Adrenal gland (tissue), 12 donors: ENCODE measurements around the gene ZNF438. TPM values are rescaled to one million over a fixed set of nuclear protein-coding genes. Genes with fewer than 3 reads are reported as not detected.
A peak's percentile ranks its signal among the peaks of the same experiment; 100 is the strongest.

Experiments
- DNase-seq, 7 donors: peaks; one replicate each; pipeline ENCODE4 v3.0.0-alpha.2; 2019 to 2020
- H3K27ac ChIP-seq, 5 donors: fragments of 200-600 bp; sonication (generic) in 4 of 5; 1 replicate in 3 of 5; 2 replicates in 2 of 5; pipeline versions ENCODE4 v1.5.1 to v1.8.0; 2016 to 2020; ENCODE audit warnings: mild to moderate bottlenecking in 1 of 5
- H3K27me3 ChIP-seq: fragments of 200-600 bp; 2 replicates; pipeline ENCODE4 v1.8.0; 2021
- H3K36me3 ChIP-seq, 2 donors: fragments of 200-600 bp; replicated peaks in 1 of 2; 1 replicate in 1 of 2; 2 replicates in 1 of 2; pipeline versions ENCODE4 v1.5.1 to v1.8.0; 2018 to 2022
- H3K4me1 ChIP-seq, 2 donors: fragments of 200-600 bp; replicated peaks in 1 of 2; 1 replicate in 1 of 2; 2 replicates in 1 of 2; pipeline versions ENCODE4 v1.5.1 to v1.8.0; 2018 to 2021
- H3K4me3 ChIP-seq, 4 donors: fragments of 200-600 bp; sonication (generic) in 3 of 4; one replicate each; pipeline ENCODE4 v1.5.1; 2016 to 2018
- H3K9me3 ChIP-seq, 3 donors: fragments of 200-600 bp; sonication (generic) in 1 of 3; replicated peaks in 1 of 3; 1 replicate in 2 of 3; 2 replicates in 1 of 3; pipeline versions ENCODE4 v1.5.1 to v1.8.0; 2016 to 2021
- CTCF ChIP-seq, 6 experiments: fragments of 450-650 bp in 4 of 6; fragments of 200-600 bp in 2 of 6; sonication (generic) in 1 of 6; IDR thresholded peaks; 1 replicate in 5 of 6; 2 replicates in 1 of 6; pipeline versions ENCODE4 v1.5.1 to v1.8.0; 2016 to 2021; ENCODE audit warnings: antibody characterized with exemption in 6 of 6, mild to moderate bottlenecking in 2 of 6, moderate library complexity in 1 of 6
- POLR2A ChIP-seq, 2 donors: fragments of 450-650 bp; IDR thresholded peaks; one replicate each; pipeline ENCODE4 v1.6.1; 2017; ENCODE audit warnings: antibody characterized with exemption in 2 of 2, mild to moderate bottlenecking in 2 of 2, moderate library complexity in 1 of 2
- WGBS, 4 donors: extraction: QIAGEN DNeasy Blood & Tissue Kit in 2 of 4; methylation state at CpG; one replicate each; pipeline versions ENCODE4 v1.1.5 to v1.1.7; 2013 to 2017; 5-methylcytosine and 5-hydroxymethylcytosine counted together
- intact Hi-C, 2 donors: fragments of 100-400 bp; cut with DNase I; formaldehyde crosslinking; loops; one replicate each; pipeline versions ENCODE4 v1.14.1 to v1.15.0; 2022 to 2023
- polyA plus RNA-seq, 3 donors: library from polyadenylated mRNA; stranded (reverse); fragments of 200-250 nt in 2 of 3; fragments of 350-450 nt in 1 of 3; fragmentation: Illumina TruSeq in 1 of 3; extraction: RNeasy Lipid Tissue Mini Kit (QIAGEN cat#74804) in 1 of 3; gene quantifications; one replicate each; pipeline ENCODE4 v1.2.3, GENCODE V29; 2013 to 2014
- total RNA-seq, 9 donors: library from RNA; depleted of rRNA in 4 of 9; stranded (reverse); fragments of >200 nt in 4 of 9; fragments of 120-200 nt in 1 of 9; fragmentation: NEBNext Ultra II Directional in 1 of 9; extraction: Animal tissue kit (Norgen Biotek cat#: 25700) in 1 of 9; gene quantifications; one replicate each; pipeline versions ENCODE4 v1.1.0 to v1.2.4, GENCODE V29; 2013 to 2023
- donor health status: healthy with polysubstance abuse.
- donor health status: Bipolar disorder and iron deficiency.
- donor health status: DM: yes; HTN: yes; CAD: no.
- donor health status: DM: no; HTN: no; CAD: no.
- donor health status: DM: no; HTN: no; CAD: no.
- donor health status: DM: yes; HTN: yes; CAD: no.

ZNF438 gene
- total and polyA plus RNA-seq, 12 donors = 3.4 to 15.5 (median 5.7) TPM

- Histone ChIP-seq H3K27me3 (no peaks in the 10 kb centered on the region), H3K9me3 (no peaks in the 10 kb centered on the region), H3K4me3 (no peak overlapping the region), H3K4me1 (no peaks in the 10 kb centered on the region), H3K27ac (peak overlapping the region in 3 of 5 donors; percentile 5 to 66 (median 55)), H3K36me3 (no peaks in the 10 kb centered on the region)
- no peak for TF ChIP-seq CTCF (IDR thresholded peaks at IDR 0.05)
- no peak for TF ChIP-seq POLR2A (IDR thresholded peaks at IDR 0.05)
- intact Hi-C loops = no loop called here
- no peak for DNase-seq
- WGBS, 4 donors = 51 to 71% (median 64%) methylated on average over 10 of the region's 10 CpGs
Measured at GRCh38 chr10:30820261-30820991, 211.2 kb downstream of the ZNF438 start.

GRCh38 chr10:30819341-30820181 is 212.1 kb downstream of the ZNF438 start:
- H3K27ac ChIP-seq = peak overlapping the region in 2 of 5 donors; percentile 26 to 67
- no peaks in the 10 kb centered on the region for H3K4me1 ChIP-seq
- no peaks in the 10 kb centered on the region for H3K36me3 ChIP-seq
- TF ChIP-seq CTCF (IDR thresholded peaks at IDR 0.05) = no peak
- intact Hi-C loops = no loop called here
- no peak overlapping the region for H3K4me3 ChIP-seq
- H3K9me3 ChIP-seq = no peaks in the 10 kb centered on the region
- no peak for DNase-seq
- H3K27me3 ChIP-seq = no peaks in the 10 kb centered on the region
- WGBS, 4 donors = 69 to 77% (median 74%) methylated on average over 15 of the region's 15 CpGs

GRCh38 chr10:30818854-30819253 is 212.8 kb downstream of the ZNF438 start:
- Histone ChIP-seq H3K4me1 (no peaks in the 10 kb centered on the region), H3K9me3 (no peaks in the 10 kb centered on the region), H3K27ac (peak overlapping the region in 1 of 5 donors; percentile 67), H3K36me3 (no peaks in the 10 kb centered on the region), H3K27me3 (no peaks in the 10 kb centered on the region), H3K4me3 (no peak overlapping the region)
- TF ChIP-seq POLR2A (IDR thresholded peaks at IDR 0.05) (no peak), CTCF (IDR thresholded peaks at IDR 0.05) (no peak)
- DNase-seq = no peak
- intact Hi-C loops = no loop called here
- 88 to 97% (median 94%) methylated on average over 10 to 17 of the region's 17 CpGs for WGBS, 4 donors

- 51 to 88% (median 64%) methylated on average over 4 to 12 of the region's 12 CpGs for WGBS, 4 donors
- no peaks in the 10 kb centered on the region for H3K27me3 ChIP-seq
- H3K4me1 ChIP-seq = no peaks in the 10 kb centered on the region
- peak in 6 of 7 donors; percentile 44 to 76 (median 64) for DNase-seq
- TF ChIP-seq POLR2A (IDR thresholded peaks at IDR 0.05) = no peak
- no peak for TF ChIP-seq CTCF (IDR thresholded peaks at IDR 0.05)
- peak overlapping the region in 1 of 5 donors; percentile 67 for H3K27ac ChIP-seq
- H3K36me3 ChIP-seq = no peaks in the 10 kb centered on the region
- intact Hi-C loops = no loop called here
- H3K9me3 ChIP-seq = no peaks in the 10 kb centered on the region
- H3K4me3 ChIP-seq = no peak overlapping the region
Measured at GRCh38 chr10:30818010-30818660, 213.5 kb downstream of the ZNF438 start.
